Activated CD4-positive, alpha-beta T cell treated with anti-CD3 and anti-CD28 coated beads, Interleukin-2, amount 50 U/mL, for 4 hours (primary cell): Measurements from ENCODE around the gene MARCHF10.
A peak's percentile ranks its signal among the peaks of the same experiment; 100 is the strongest.

Experiments used
- DNase-seq, 2 experiments: peaks; one replicate each; pipeline ENCODE4 v3.0.0-alpha.2; 2020

Gene MARCHF10

GRCh38 chr17:62749926-62750325, 58.2 kb downstream of the MARCHF10 start:
- DNase-seq: no peak

- DNase-seq: no peak
Measured at GRCh38 chr17:62746941-62747340, 61.2 kb downstream of the MARCHF10 start.

- DNase-seq: no peak
Measured at GRCh38 chr17:62745806-62746205, 62.3 kb downstream of the MARCHF10 start.

GRCh38 chr17:62744259-62744658, 63.9 kb downstream of the MARCHF10 start:
- DNase-seq: no peak

GRCh38 chr17:62741290-62741689, 66.8 kb downstream of the MARCHF10 start:
- DNase-seq: no peak

GRCh38 chr17:62739645-62740388, 68.3 kb downstream of the MARCHF10 start:
- DNase-seq: no peak

GRCh38 chr17:62738281-62738680, 69.8 kb downstream of the MARCHF10 start:
- DNase-seq: no peak

- no peak for DNase-seq
Measured at GRCh38 chr17:62737513-62737912, 70.6 kb downstream of the MARCHF10 start.

- DNase-seq: no peak
Measured at GRCh38 chr17:62735044-62735651, 73.0 kb downstream of the MARCHF10 start.

GRCh38 chr17:62732125-62732524, 76.0 kb downstream of the MARCHF10 start:
- no peak for DNase-seq

- no peak for DNase-seq
Measured at GRCh38 chr17:62727916-62728672, 80.0 kb downstream of the MARCHF10 start.

- DNase-seq: no peak
Measured at GRCh38 chr17:62725791-62726249, 82.3 kb downstream of the MARCHF10 start.

- peak; percentile 69 to 76 for DNase-seq
Measured at GRCh38 chr17:62724398-62725146, 83.5 kb downstream of the MARCHF10 start.

GRCh38 chr17:62723842-62724241, 84.3 kb downstream of the MARCHF10 start:
- no peak for DNase-seq

- no peak for DNase-seq
Measured at GRCh38 chr17:62722625-62723024, 85.5 kb downstream of the MARCHF10 start.

- no peak for DNase-seq
Measured at GRCh38 chr17:62720126-62720850, 87.8 kb downstream of the MARCHF10 start.

GRCh38 chr17:62719586-62719985, 88.5 kb downstream of the MARCHF10 start:
- DNase-seq: no peak

- DNase-seq: no peak
Measured at GRCh38 chr17:62718429-62718828, 89.7 kb downstream of the MARCHF10 start.

- DNase-seq: no peak
Measured at GRCh38 chr17:62717889-62718288, 90.2 kb downstream of the MARCHF10 start.

GRCh38 chr17:62717589-62717855, 90.6 kb downstream of the MARCHF10 start:
- no peak for DNase-seq

- no peak for DNase-seq
Measured at GRCh38 chr17:62716834-62717588, 91.1 kb downstream of the MARCHF10 start.

GRCh38 chr17:62715882-62716390, 92.2 kb downstream of the MARCHF10 start:
- no peak for DNase-seq
